Adrenal gland (tissue), 5 donors: ENCODE measurements around the gene ZNF436.

Experiments used
- CTCF ChIP-seq, 6 experiments: fragments of 450-650 bp in 4 of 6; fragments of 200-600 bp in 2 of 6; sonication (generic) in 1 of 6; IDR thresholded peaks; 1 replicate in 5 of 6; 2 replicates in 1 of 6; pipeline versions ENCODE4 v1.5.1 to v1.8.0; 2016 to 2021; ENCODE audit warnings: antibody characterized with exemption in 6 of 6, mild to moderate bottlenecking in 2 of 6, moderate library complexity in 1 of 6
- POLR2A ChIP-seq, 2 donors: fragments of 450-650 bp; IDR thresholded peaks; one replicate each; pipeline ENCODE4 v1.6.1; 2017; ENCODE audit warnings: antibody characterized with exemption in 2 of 2, mild to moderate bottlenecking in 2 of 2, moderate library complexity in 1 of 2
- donor health status: DM: no; HTN: no; CAD: no.

GRCh38 chr1:23395154-23395724 lies 25.6 kb upstream of the ZNF436 start:
- TF ChIP-seq CTCF (IDR thresholded peaks at IDR 0.05) (no peak), POLR2A (IDR thresholded peaks at IDR 0.05) (no peak)
